K562 (cell line): ENCODE measurements around the gene LAMA1. TPM values are rescaled to one million over a fixed set of nuclear protein-coding genes. Genes with fewer than 3 reads are reported as not detected.

Experiments used
- GATAD2B ChIP-seq: fragments of 450-650 bp; IDR thresholded peaks from 2 replicates; pipeline ENCODE4 v1.6.1; 2017; ENCODE audit warnings: mild to moderate bottlenecking, borderline replicate concordance
- NFIC ChIP-seq: fragments of 450-650 bp; IDR thresholded peaks from 2 replicates; pipeline ENCODE4 v1.6.1; 2017; ENCODE audit warnings: mild to moderate bottlenecking, inconsistent platforms
- RAD21 ChIP-seq, 2 experiments: fragments of 250-450 bp in 1 of 2; fragments of 450-650 bp in 1 of 2; sonication (Bioruptor Pico) in 1 of 2; formaldehyde crosslinking in 1 of 2; IDR thresholded peaks in 1 of 2; conservative IDR thresholded peaks in 1 of 2; 2 replicates each; pipeline versions ENCODE4 v1.4.0 to v1.8.0; 2020 to 2022; ENCODE audit warnings: mild to moderate bottlenecking in 2 of 2, moderate library complexity in 1 of 2
- RFX5 ChIP-seq: IDR thresholded peaks from 2 replicates; pipeline ENCODE4 v1.6.1; 2011; ENCODE audit warnings: low read depth, mild to moderate bottlenecking, improper control_type of control experiment, low read length
- polyA plus RNA-seq, 8 experiments: library from polyadenylated mRNA; depleted of rRNA in 4 of 8; stranded (reverse) in 5 of 8; unstranded in 3 of 8; fragments of >200 nt; fragmentation: Nextera tagmentation in 2 of 8; fragmentation: Illumina TruSeq in 1 of 8; extraction: Ambion mirVana in 2 of 8; extraction: Trizol in 1 of 8; gene quantifications; 2 replicates each; pipeline versions ENCODE4 v1.2.1 to v1.2.3, GENCODE V29; 2011 to 2014; ENCODE audit warnings: inconsistent platforms in 1 of 8, missing spikeins in 1 of 8
- total RNA-seq, 7 experiments: library from RNA; depleted of rRNA in 6 of 7; stranded (reverse); fragments of >200 nt in 6 of 7; fragmentation: Illumina TruSeq in 2 of 7; extraction: Trizol in 2 of 7; gene quantifications; 2 replicates each; pipeline versions ENCODE4 v1.2.1 to v1.2.3, GENCODE V29; 2011 to 2021; ENCODE audit warnings: low replicate concordance in 1 of 7
- TF ChIP-seq, protein P1 (sequence below): fragments of 450-650 bp; conservative IDR thresholded peaks from 2 replicates; pipeline ENCODE4 v1.6.1; 2016; ENCODE audit warnings: missing genetic modification characterization, low read depth, mild to moderate bottlenecking, control low read depth, missing compliant biosample characterization
- TF ChIP-seq, protein P2 (sequence below): IDR thresholded peaks from 2 replicates; pipeline ENCODE4 v1.6.1; 2012; ENCODE audit warnings: low read depth, low read length, improper control_type of control experiment, borderline replicate concordance
- TF ChIP-seq, protein P3 (sequence below): fragments of 450-650 bp; formaldehyde crosslinking; IDR thresholded peaks from 2 replicates; pipeline ENCODE4 v1.4.0; 2020; ENCODE audit warnings: mild to moderate bottlenecking, moderate library complexity
- TF ChIP-seq, protein P4 (sequence below), 2 experiments: fragments of 450-650 bp; formaldehyde crosslinking in 1 of 2; IDR thresholded peaks; 2 replicates each; pipeline versions ENCODE4 v1.4.0 to v1.6.1; 2014 to 2020; ENCODE audit warnings: mild to moderate bottlenecking in 2 of 2, borderline replicate concordance in 1 of 2, low read depth in 1 of 2
- TF ChIP-seq, protein P5 (sequence below): fragments of 250-450 bp; sonication (Bioruptor Pico); IDR thresholded peaks from 2 replicates; pipeline ENCODE4 v1.8.0; 2021; ENCODE audit warnings: mild to moderate bottlenecking, moderate library complexity

LAMA1 gene
- total and polyA plus RNA-seq, 9 of the 15 experiments (the other 6 are each of a cell fraction or from before 2014, with no cell fraction given): 0.04 TPM; not detected in 8

DNA sequence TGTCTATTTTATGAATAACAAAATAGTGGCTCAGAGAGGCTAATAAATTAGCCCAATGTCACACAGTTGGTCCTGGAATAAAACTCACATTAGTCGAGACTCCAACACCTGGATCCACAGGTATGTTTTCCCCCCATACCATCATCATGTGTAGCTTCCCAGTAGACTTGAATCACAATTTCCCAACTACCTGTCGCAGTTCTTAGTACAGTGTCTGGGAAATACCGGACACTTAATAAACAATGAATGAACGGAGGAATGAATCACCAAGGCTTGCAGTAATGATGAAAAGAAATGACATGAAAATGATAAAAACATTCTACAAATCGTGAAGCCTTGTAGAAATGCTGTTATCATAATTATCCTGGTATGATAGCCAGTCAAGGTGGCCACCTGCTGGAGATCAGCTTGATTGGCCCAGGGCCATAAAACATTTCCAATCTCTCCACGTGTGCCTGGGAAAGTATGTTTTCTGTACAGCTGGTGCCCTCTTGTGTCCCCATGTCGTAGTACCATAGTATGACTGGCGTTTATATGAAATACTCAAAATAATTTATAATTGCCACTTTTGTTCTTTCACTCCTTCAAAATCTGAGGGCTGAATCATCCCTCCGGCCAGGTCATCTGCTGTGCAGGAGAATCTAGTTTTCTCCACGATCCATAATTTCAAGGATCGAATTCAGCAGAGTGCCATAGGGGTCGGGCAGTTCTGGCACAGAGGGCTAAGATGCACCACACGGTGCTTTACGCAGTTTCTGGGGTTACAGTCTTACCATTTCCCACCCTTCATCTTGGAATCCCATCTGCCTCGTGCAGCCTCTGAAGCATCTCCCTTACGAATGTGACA lies 95.4 kb downstream of the LAMA1 start (continued):
- TF ChIP-seq, protein P1, sequence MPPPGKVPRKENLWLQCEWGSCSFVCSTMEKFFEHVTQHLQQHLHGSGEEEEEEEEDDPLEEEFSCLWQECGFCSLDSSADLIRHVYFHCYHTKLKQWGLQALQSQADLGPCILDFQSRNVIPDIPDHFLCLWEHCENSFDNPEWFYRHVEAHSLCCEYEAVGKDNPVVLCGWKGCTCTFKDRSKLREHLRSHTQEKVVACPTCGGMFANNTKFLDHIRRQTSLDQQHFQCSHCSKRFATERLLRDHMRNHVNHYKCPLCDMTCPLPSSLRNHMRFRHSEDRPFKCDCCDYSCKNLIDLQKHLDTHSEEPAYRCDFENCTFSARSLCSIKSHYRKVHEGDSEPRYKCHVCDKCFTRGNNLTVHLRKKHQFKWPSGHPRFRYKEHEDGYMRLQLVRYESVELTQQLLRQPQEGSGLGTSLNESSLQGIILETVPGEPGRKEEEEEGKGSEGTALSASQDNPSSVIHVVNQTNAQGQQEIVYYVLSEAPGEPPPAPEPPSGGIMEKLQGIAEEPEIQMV: no peak
- TF ChIP-seq RAD21 (CRISPR knock-in tag; conservative IDR thresholded peaks at IDR 0.05 in 1 of 2, IDR thresholded peaks at IDR 0.05 in 1 of 2) (peak; percentile 69 to 79), NFIC (peak; percentile 92), GATAD2B (no peak), RFX5 (no peak)
- TF ChIP-seq, protein P2, sequence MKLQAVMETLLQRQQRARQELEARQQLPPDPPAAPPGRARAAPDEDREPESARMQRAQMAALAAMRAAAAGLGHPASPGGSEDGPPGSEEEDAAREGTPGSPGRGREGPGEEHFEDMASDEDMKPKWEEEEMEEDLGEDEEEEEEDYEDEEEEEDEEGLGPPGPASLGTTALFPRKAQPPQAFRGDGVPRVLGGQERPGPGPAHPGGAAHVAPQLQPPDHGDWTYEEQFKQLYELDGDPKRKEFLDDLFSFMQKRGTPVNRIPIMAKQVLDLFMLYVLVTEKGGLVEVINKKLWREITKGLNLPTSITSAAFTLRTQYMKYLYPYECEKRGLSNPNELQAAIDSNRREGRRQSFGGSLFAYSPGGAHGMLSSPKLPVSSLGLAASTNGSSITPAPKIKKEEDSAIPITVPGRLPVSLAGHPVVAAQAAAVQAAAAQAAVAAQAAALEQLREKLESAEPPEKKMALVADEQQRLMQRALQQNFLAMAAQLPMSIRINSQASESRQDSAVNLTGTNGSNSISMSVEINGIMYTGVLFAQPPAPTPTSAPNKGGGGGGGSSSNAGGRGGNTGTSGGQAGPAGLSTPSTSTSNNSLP: 0 out of 2 replicates have a peak, but pooled peaks have one; percentile 24
- TF ChIP-seq, protein P3, sequence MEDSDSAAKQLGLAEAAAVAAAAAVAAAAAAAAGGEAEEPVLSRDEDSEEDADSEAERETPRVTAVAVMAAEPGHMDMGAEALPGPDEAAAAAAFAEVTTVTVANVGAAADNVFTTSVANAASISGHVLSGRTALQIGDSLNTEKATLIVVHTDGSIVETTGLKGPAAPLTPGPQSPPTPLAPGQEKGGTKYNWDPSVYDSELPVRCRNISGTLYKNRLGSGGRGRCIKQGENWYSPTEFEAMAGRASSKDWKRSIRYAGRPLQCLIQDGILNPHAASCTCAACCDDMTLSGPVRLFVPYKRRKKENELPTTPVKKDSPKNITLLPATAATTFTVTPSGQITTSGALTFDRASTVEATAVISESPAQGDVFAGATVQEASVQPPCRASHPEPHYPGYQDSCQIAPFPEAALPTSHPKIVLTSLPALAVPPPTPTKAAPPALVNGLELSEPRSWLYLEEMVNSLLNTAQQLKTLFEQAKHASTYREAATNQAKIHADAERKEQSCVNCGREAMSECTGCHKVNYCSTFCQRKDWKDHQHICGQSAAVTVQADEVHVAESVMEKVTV: peak; percentile 34; the same call in 1 of the 2 replicates
- TF ChIP-seq, protein P4, sequence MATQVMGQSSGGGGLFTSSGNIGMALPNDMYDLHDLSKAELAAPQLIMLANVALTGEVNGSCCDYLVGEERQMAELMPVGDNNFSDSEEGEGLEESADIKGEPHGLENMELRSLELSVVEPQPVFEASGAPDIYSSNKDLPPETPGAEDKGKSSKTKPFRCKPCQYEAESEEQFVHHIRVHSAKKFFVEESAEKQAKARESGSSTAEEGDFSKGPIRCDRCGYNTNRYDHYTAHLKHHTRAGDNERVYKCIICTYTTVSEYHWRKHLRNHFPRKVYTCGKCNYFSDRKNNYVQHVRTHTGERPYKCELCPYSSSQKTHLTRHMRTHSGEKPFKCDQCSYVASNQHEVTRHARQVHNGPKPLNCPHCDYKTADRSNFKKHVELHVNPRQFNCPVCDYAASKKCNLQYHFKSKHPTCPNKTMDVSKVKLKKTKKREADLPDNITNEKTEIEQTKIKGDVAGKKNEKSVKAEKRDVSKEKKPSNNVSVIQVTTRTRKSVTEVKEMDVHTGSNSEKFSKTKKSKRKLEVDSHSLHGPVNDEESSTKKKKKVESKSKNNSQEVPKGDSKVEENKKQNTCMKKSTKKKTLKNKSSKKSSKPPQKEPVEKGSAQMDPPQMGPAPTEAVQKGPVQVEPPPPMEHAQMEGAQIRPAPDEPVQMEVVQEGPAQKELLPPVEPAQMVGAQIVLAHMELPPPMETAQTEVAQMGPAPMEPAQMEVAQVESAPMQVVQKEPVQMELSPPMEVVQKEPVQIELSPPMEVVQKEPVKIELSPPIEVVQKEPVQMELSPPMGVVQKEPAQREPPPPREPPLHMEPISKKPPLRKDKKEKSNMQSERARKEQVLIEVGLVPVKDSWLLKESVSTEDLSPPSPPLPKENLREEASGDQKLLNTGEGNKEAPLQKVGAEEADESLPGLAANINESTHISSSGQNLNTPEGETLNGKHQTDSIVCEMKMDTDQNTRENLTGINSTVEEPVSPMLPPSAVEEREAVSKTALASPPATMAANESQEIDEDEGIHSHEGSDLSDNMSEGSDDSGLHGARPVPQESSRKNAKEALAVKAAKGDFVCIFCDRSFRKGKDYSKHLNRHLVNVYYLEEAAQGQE (IDR thresholded peaks at IDR 0.05; ENCODE audit: borderline replicate concordance): peak; percentile 66; the same call in 1 of the 2 replicates
- TF ChIP-seq, protein P4 (CRISPR knock-in tag; IDR thresholded peaks at IDR 0.05; ENCODE audit: low read depth): no peak
- TF ChIP-seq, protein P5, sequence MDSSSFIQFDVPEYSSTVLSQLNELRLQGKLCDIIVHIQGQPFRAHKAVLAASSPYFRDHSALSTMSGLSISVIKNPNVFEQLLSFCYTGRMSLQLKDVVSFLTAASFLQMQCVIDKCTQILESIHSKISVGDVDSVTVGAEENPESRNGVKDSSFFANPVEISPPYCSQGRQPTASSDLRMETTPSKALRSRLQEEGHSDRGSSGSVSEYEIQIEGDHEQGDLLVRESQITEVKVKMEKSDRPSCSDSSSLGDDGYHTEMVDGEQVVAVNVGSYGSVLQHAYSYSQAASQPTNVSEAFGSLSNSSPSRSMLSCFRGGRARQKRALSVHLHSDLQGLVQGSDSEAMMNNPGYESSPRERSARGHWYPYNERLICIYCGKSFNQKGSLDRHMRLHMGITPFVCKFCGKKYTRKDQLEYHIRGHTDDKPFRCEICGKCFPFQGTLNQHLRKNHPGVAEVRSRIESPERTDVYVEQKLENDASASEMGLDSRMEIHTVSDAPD (CRISPR knock-in tag): no peak
